Nephron (organoid): Measurements from ENCODE around the gene PDIA3.

Experiments
- H3K27ac Mint-ChIP-seq, 3 experiments: 2 replicates each; pipeline ENCODE4 v1.8.0; 2020; ENCODE audit warnings: mixed read lengths in 3 of 3, mild to moderate bottlenecking in 2 of 3, moderate library complexity in 1 of 3
- H3K27me3 Mint-ChIP-seq: 2 replicates; pipeline ENCODE4 v1.8.0; 2021; ENCODE audit warnings: low read depth, mild to moderate bottlenecking, moderate library complexity, mixed read lengths
- H3K36me3 Mint-ChIP-seq: 2 replicates; pipeline ENCODE4 v1.8.0; 2020; ENCODE audit warnings: low read depth, mixed read lengths
- H3K4me1 Mint-ChIP-seq: 2 replicates; pipeline ENCODE4 v1.8.0; 2020; ENCODE audit warnings: mixed read lengths
- H3K4me3 Mint-ChIP-seq, 3 experiments: 2 replicates each; pipeline ENCODE4 v1.8.0; 2020; ENCODE audit warnings: mild to moderate bottlenecking in 3 of 3, mixed read lengths in 3 of 3, moderate library complexity in 2 of 3
- H3K9me3 Mint-ChIP-seq: 2 replicates; pipeline ENCODE4 v1.8.0; 2020; ENCODE audit warnings: mixed read lengths
- TF ChIP-seq, protein P1 (sequence below), 3 experiments: fragments of 200-600 bp; sonication (generic); IDR thresholded peaks; one replicate each; pipeline ENCODE4 v1.5.0; 2021; ENCODE audit warnings: antibody characterized with exemption in 3 of 3; ENCODE audit not compliant: unreplicated experiment in 3 of 3

The PDIA3 gene

GRCh38 chr15:43789409-43789808, 43.2 kb downstream of the PDIA3 start:
- no peaks in the 10 kb centered on the region for H3K9me3 Mint-ChIP-seq
- H3K27ac Mint-ChIP-seq: peak overlapping the region in 1 of 3 experiments; percentile 2
- H3K4me1 Mint-ChIP-seq: peaks cover 12% of the 10 kb centered on the region
- peaks cover 15% of the 10 kb centered on the region for H3K36me3 Mint-ChIP-seq
- TF ChIP-seq, protein P1, sequence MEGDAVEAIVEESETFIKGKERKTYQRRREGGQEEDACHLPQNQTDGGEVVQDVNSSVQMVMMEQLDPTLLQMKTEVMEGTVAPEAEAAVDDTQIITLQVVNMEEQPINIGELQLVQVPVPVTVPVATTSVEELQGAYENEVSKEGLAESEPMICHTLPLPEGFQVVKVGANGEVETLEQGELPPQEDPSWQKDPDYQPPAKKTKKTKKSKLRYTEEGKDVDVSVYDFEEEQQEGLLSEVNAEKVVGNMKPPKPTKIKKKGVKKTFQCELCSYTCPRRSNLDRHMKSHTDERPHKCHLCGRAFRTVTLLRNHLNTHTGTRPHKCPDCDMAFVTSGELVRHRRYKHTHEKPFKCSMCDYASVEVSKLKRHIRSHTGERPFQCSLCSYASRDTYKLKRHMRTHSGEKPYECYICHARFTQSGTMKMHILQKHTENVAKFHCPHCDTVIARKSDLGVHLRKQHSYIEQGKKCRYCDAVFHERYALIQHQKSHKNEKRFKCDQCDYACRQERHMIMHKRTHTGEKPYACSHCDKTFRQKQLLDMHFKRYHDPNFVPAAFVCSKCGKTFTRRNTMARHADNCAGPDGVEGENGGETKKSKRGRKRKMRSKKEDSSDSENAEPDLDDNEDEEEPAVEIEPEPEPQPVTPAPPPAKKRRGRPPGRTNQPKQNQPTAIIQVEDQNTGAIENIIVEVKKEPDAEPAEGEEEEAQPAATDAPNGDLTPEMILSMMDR (IDR thresholded peaks at IDR 0.05; ENCODE audit: unreplicated experiment in 3 of 3): no peak
- no peak overlapping the region for H3K4me3 Mint-ChIP-seq
- H3K27me3 Mint-ChIP-seq: peaks cover 4% of the 10 kb centered on the region

- peaks cover 40% of the 10 kb centered on the region for H3K36me3 Mint-ChIP-seq
- TF ChIP-seq, protein P1 (IDR thresholded peaks at IDR 0.05; ENCODE audit: unreplicated experiment in 3 of 3): no peak
- peaks cover 39% of the 10 kb centered on the region for H3K4me1 Mint-ChIP-seq
- no peaks in the 10 kb centered on the region for H3K9me3 Mint-ChIP-seq
- H3K4me3 Mint-ChIP-seq: peak within 1 kb of the TSS; percentile 96 to 99 (median 99)
- peak within 1 kb of the TSS; percentile 96 to 98 (median 97) for H3K27ac Mint-ChIP-seq
- H3K27me3 Mint-ChIP-seq: no peaks in the 10 kb centered on the region
Observed at GRCh38 chr15:43791993-43792760, 45.9 kb downstream of the PDIA3 start, which contains the start of gene SERF2. TSS of gene SERF2 (plus strand) at chr15:43792320. CDS start at chr15:43792377, 57 bp downstream.

GRCh38 chr15:43792761-43793476, 46.7 kb downstream of the PDIA3 start:
- Mint-ChIP-seq H3K9me3 (no peaks in the 10 kb centered on the region), H3K27ac (peak overlapping the region; percentile 96 to 98 (median 97)), H3K36me3 (peaks cover 40% of the 10 kb centered on the region), H3K27me3 (no peaks in the 10 kb centered on the region), H3K4me3 (peak overlapping the region; percentile 96 to 99 (median 99)), H3K4me1 (peaks cover 39% of the 10 kb centered on the region)
- TF ChIP-seq, protein P1 (IDR thresholded peaks at IDR 0.05; ENCODE audit: unreplicated experiment in 3 of 3): no peak

DNA sequence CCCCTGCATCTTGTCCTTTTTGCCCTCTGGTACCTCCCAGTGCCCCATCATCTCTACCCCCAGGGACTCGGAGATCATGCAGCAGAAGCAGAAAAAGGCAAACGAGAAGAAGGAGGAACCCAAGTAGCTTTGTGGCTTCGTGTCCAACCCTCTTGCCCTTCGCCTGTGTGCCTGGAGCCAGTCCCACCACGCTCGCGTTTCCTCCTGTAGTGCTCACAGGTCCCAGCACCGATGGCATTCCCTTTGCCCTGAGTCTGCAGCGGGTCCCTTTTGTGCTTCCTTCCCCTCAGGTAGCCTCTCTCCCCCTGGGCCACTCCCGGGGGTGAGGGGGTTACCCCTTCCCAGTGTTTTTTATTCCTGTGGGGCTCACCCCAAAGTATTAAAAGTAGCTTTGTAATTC, 47.4 kb downstream of the PDIA3 start:
- peaks cover 46% of the 10 kb centered on the region for H3K36me3 Mint-ChIP-seq
- H3K4me1 Mint-ChIP-seq: peaks cover 45% of the 10 kb centered on the region
- peak overlapping the region; percentile 96 to 98 (median 97) for H3K27ac Mint-ChIP-seq
- no peaks in the 10 kb centered on the region for H3K9me3 Mint-ChIP-seq
- peak overlapping the region; percentile 96 to 99 (median 99) for H3K4me3 Mint-ChIP-seq
- TF ChIP-seq, protein P1 (IDR thresholded peaks at IDR 0.05; ENCODE audit: unreplicated experiment in 3 of 3): no peak
- H3K27me3 Mint-ChIP-seq: no peaks in the 10 kb centered on the region

GRCh38 chr15:43794269-43795037, 48.2 kb downstream of the PDIA3 start:
- peak overlapping the region; percentile 63 to 97 (median 96) for H3K27ac Mint-ChIP-seq
- H3K36me3 Mint-ChIP-seq: peaks cover 52% of the 10 kb centered on the region
- TF ChIP-seq, protein P1 (IDR thresholded peaks at IDR 0.05; ENCODE audit: unreplicated experiment in 3 of 3): no peak
- H3K4me3 Mint-ChIP-seq: peak overlapping the region; percentile 96 to 99 (median 99)
- H3K4me1 Mint-ChIP-seq: peaks cover 47% of the 10 kb centered on the region
- no peaks in the 10 kb centered on the region for H3K27me3 Mint-ChIP-seq
- no peaks in the 10 kb centered on the region for H3K9me3 Mint-ChIP-seq
